Prostate gland (tissue), 2 donors: ENCODE measurements around the gene TCF12.
"Not testable (repeated sequence)": the region's sequence is repeated elsewhere in the genome, so short reads cannot be mapped to it uniquely, and the experiment has no call there.

Experiments
- CTCF ChIP-seq, 4 experiments: fragments of 200-600 bp in 2 of 4; fragments of 450-650 bp in 2 of 4; sonication (generic) in 2 of 4; IDR thresholded peaks; 1 replicate in 3 of 4; 2 replicates in 1 of 4; pipeline ENCODE4 v1.5.1; 2016 to 2019; ENCODE audit warnings: antibody characterized with exemption in 4 of 4, mild to moderate bottlenecking in 2 of 4, moderate library complexity in 2 of 4
- POLR2A ChIP-seq: fragments of 450-650 bp; IDR thresholded peaks from one replicate; pipeline ENCODE4 v1.6.1; 2016; ENCODE audit warnings: antibody characterized with exemption, mild to moderate bottlenecking
- POLR2AphosphoS5 ChIP-seq: sonication (generic); formaldehyde crosslinking; IDR thresholded peaks from one replicate; pipeline ENCODE4 v1.6.1; 2017; ENCODE audit warnings: antibody characterized with exemption

- TF ChIP-seq CTCF (IDR thresholded peaks at IDR 0.05); POLR2A; POLR2AphosphoS5: not testable (repeated sequence)
Measured at GRCh38 chr15:56932509-56932868, 14.0 kb downstream of the TCF12 start.
